Rectal smooth muscle tissue (tissue), 1 donor: ENCODE data around the gene C11orf24.
"Not testable (repeated sequence)": the region's sequence is repeated elsewhere in the genome, so short reads cannot be mapped to it uniquely, and the experiment has no call there.

ENCODE experiments used
- H3K27ac ChIP-seq: one replicate; pipeline ENCODE4 v1.7.0; 2013; ENCODE audit warnings: low read depth, low read length, inconsistent platforms
- H3K27me3 ChIP-seq: one replicate; pipeline ENCODE4 v1.7.0; 2013; ENCODE audit warnings: low read length; ENCODE audit not compliant: control insufficient read depth, insufficient read depth
- H3K36me3 ChIP-seq: one replicate; pipeline ENCODE4 v1.7.0; 2013; ENCODE audit warnings: low read length; ENCODE audit not compliant: control insufficient read depth, insufficient read depth
- H3K4me1 ChIP-seq: one replicate; pipeline ENCODE4 v1.7.0; 2013; ENCODE audit warnings: low read length; ENCODE audit not compliant: control insufficient read depth, insufficient read depth
- H3K4me3 ChIP-seq: one replicate; pipeline ENCODE4 v1.7.0; 2013; ENCODE audit warnings: low read length
- H3K9ac ChIP-seq: one replicate; pipeline ENCODE4 v1.7.0; 2013; ENCODE audit warnings: low read length

Gene C11orf24

DNA sequence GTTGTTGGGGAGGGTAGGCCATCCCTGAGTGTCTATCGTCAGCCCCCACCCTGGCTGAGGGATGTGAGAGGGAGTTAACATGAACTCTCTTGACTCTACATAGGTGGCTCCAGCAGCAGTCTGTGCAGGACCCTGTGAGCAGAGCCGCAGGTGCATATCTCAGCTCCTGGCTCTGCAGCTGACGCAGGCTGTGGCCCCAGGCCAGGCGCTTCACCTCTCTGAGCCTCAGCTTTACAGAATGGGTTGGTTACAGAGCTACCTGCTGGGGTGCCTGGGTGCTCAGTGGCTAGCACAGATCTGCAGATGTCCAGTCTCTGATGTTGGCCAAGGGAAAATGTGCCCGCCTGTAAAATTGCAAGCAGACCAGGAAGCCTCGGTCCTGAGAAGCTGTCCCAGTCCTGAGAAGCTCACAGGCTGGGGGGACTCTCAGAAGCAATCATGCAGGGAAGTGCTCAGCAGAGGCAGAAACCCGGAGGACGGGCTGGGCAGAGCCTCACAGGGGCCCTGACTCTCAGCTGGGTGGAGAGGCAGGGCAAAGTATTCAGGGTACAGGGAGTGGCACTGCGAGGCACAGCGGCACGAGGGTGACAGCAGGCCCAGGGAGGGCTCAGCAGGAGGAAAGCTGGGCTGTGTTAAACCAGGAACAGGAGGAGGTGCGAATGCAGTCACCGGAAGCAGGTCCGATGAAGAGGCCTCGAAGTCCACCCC is 24.7 kb upstream of the C11orf24 start:
- no peak overlapping the region for H3K9ac ChIP-seq
- H3K27ac ChIP-seq = no peak overlapping the region

GRCh38 chr11:68295940-68296339 is 24.2 kb upstream of the C11orf24 start:
- Histone ChIP-seq H3K4me3 (no peak overlapping the region), H3K27me3 (no peaks in the 10 kb centered on the region), H3K9ac (no peak overlapping the region), H3K4me1 (peaks cover 2% of the 10 kb centered on the region), H3K36me3 (no peaks in the 10 kb centered on the region), H3K27ac (no peak overlapping the region)

More for the DNA sequence above, 24.7 kb upstream of the C11orf24 start:
- H3K4me1 ChIP-seq = peaks cover 2% of the 10 kb centered on the region
- H3K4me3 ChIP-seq = no peak overlapping the region
- no peaks in the 10 kb centered on the region for H3K36me3 ChIP-seq
- no peaks in the 10 kb centered on the region for H3K27me3 ChIP-seq

GRCh38 chr11:68295271-68295670 is 23.5 kb upstream of the C11orf24 start:
- no peak overlapping the region for H3K9ac ChIP-seq

GRCh38 chr11:68293708-68294107 is 21.9 kb upstream of the C11orf24 start:
- no peak overlapping the region for H3K27ac ChIP-seq
- no peak overlapping the region for H3K4me3 ChIP-seq
- H3K27me3 ChIP-seq = no peaks in the 10 kb centered on the region
- H3K36me3 ChIP-seq = no peaks in the 10 kb centered on the region
- peaks cover 2% of the 10 kb centered on the region for H3K4me1 ChIP-seq
- H3K9ac ChIP-seq = no peak overlapping the region

More at GRCh38 chr11:68295271-68295670, 23.5 kb upstream of the C11orf24 start:
- Histone ChIP-seq H3K36me3 (no peaks in the 10 kb centered on the region), H3K4me3 (no peak overlapping the region), H3K27me3 (no peaks in the 10 kb centered on the region), H3K4me1 (peaks cover 2% of the 10 kb centered on the region), H3K27ac (no peak overlapping the region)

GRCh38 chr11:68289456-68289855 is 17.7 kb upstream of the C11orf24 start:
- Histone ChIP-seq H3K36me3 (no peaks in the 10 kb centered on the region), H3K27me3 (no peaks in the 10 kb centered on the region), H3K27ac (no peak overlapping the region), H3K4me3 (no peak overlapping the region), H3K9ac (no peak overlapping the region), H3K4me1 (no peaks in the 10 kb centered on the region)

- no peaks in the 10 kb centered on the region for H3K4me1 ChIP-seq
- H3K27ac ChIP-seq = no peak overlapping the region
- H3K27me3 ChIP-seq = no peaks in the 10 kb centered on the region
- no peak overlapping the region for H3K9ac ChIP-seq
- no peak overlapping the region for H3K4me3 ChIP-seq
- no peaks in the 10 kb centered on the region for H3K36me3 ChIP-seq
Observed at GRCh38 chr11:68287419-68287818, 15.6 kb upstream of the C11orf24 start.

GRCh38 chr11:68284588-68284987 is 12.8 kb upstream of the C11orf24 start:
- not testable (repeated sequence) for H3K36me3 ChIP-seq, H3K27ac ChIP-seq, H3K9ac ChIP-seq, H3K27me3 ChIP-seq, H3K4me1 ChIP-seq, H3K4me3 ChIP-seq

DNA sequence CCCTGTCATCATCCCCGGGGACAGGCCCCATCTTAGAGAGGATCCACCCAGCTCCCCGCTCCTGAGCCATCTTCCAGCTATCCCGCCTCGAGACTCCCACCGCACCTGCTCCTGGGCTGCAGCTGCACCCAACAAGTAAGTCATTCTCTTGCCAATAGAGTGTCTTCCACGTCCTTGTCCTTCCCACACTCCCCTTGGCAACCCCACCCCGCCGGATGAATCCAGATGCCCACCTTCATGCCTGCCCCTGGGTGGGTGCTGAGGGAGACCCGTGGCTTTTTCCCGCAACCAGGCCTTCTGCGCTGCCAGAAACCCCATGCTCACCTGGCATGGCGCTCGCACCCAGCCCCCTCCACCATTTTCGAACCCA is 11.1 kb upstream of the C11orf24 start:
- Histone ChIP-seq H3K4me3 (no peak overlapping the region), H3K4me1 (no peaks in the 10 kb centered on the region), H3K9ac (no peak overlapping the region), H3K36me3 (no peaks in the 10 kb centered on the region), H3K27me3 (no peaks in the 10 kb centered on the region), H3K27ac (no peak overlapping the region)

DNA sequence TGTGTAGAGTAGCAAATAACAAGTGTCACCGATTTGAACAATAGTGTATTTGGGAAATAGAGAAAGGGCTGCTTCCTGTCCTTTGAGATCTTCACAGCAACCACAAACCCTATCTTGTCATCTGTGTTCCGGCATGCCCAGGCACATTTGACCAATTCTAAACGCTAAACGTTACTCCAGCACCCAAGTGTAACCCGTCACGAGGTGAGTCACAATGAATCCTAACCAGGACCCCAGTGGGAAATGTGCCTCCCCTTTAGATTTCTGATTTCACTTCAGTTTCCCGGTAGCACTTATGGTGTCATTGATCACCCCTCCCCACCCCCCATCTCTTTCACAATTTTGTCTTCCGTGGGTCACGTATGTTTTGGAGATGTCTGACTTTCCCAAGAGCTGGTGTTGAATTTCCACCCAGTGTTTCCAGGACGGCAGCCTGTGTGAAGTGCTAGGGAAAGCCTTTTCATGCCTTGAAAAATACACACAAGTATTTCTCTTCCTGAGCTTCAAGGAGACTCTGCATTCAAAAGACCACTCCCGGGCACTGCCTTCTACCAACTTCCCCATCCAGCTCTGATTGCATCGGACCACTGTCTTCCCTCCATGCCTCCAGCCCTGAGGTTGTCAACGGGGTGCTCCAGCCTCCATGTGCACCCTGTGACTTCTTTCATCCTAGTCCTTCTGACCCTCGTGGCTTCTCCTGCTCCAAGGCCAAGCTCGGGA is 10.5 kb upstream of the C11orf24 start:
- no peaks in the 10 kb centered on the region for H3K4me1 ChIP-seq
- no peak overlapping the region for H3K27ac ChIP-seq
- H3K4me3 ChIP-seq = no peak overlapping the region
- no peaks in the 10 kb centered on the region for H3K36me3 ChIP-seq
- no peaks in the 10 kb centered on the region for H3K27me3 ChIP-seq
- no peak overlapping the region for H3K9ac ChIP-seq

GRCh38 chr11:68279676-68280075 is 7.9 kb upstream of the C11orf24 start:
- Histone ChIP-seq H3K27ac (no peak overlapping the region), H3K9ac (no peak overlapping the region), H3K36me3 (no peaks in the 10 kb centered on the region), H3K4me3 (no peak overlapping the region), H3K4me1 (no peaks in the 10 kb centered on the region), H3K27me3 (no peaks in the 10 kb centered on the region)

DNA sequence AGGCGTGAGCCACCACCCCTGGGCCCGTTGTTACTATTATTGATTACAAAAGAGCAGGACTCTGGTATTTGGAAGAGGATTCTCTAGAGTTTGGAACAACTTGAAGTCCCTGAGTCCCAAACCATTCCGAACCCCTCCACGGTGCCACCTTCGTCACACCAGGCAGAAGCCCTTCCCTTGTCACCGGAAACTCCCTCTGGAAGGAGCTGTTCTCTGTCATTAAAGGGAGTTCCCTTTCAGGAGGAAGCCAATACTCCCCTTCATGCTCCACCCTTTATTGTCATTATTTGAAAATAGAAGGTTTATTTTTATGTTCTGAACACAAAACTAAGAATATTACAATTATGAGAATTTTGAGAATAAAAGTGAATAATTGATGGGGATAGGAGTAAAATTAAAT is 5.1 kb upstream of the C11orf24 start:
- H3K36me3 ChIP-seq = no peaks in the 10 kb centered on the region
- no peak overlapping the region for H3K9ac ChIP-seq
- no peak overlapping the region for H3K27ac ChIP-seq
- H3K27me3 ChIP-seq = no peaks in the 10 kb centered on the region
- H3K4me1 ChIP-seq = no peaks in the 10 kb centered on the region
- H3K4me3 ChIP-seq = no peak overlapping the region

- Histone ChIP-seq H3K27me3 (no peaks in the 10 kb centered on the region), H3K9ac (no peak overlapping the region), H3K4me3 (no peak overlapping the region), H3K4me1 (no peaks in the 10 kb centered on the region), H3K27ac (no peak overlapping the region), H3K36me3 (no peaks in the 10 kb centered on the region)
Observed at GRCh38 chr11:68275721-68276507, 4.1 kb upstream of the C11orf24 start.
